ENCODE results near the gene SRBD1. TPM values are rescaled to one million over a fixed set of nuclear protein-coding genes. Genes with fewer than 3 reads are reported as not detected.
"Not testable (repeated sequence)": the region's sequence is repeated elsewhere in the genome, so short reads cannot be mapped to it uniquely, and the experiment has no call there.

The SRBD1 gene
- total RNA-seq, 2 donors from 2014 or later: 19.0 to 22.3 TPM

DNA sequence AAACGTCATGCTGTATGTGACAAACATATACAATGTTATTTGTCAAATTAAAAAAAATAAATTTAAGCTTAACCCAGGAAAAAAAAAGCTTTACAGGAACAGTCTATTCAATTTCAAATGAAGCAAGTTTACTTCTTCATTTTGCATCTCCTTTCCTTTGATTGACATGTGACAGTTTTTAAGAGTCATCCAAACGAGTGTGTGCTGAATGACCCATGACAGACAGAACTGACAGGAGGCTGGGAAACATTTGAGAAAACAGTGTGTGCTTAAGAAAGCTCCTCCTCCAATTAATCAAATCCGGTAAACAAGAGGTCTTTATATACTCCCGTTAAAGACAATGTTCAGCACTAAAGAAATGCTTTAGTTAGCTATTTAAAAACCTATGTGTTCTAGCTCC is 177.7 kb downstream of the SRBD1 start:
- peaks cover 8 to 11% of the 10 kb centered on the region in 2 donors for H3K4me1 ChIP-seq (ENCODE audit: control insufficient read depth in 1 of 2, low read depth in 2 of 2)
- H3K36me3 ChIP-seq: no peaks in the 10 kb centered on the region
- H3K27ac ChIP-seq: no peak overlapping the region
- TF ChIP-seq CTCF (IDR thresholded peaks at IDR 0.05): no peak
- no peak for ATAC-seq (ENCODE audit: insufficient number of reproducible peaks, low FRiP score, low read depth)
- no peaks in the 10 kb centered on the region for H3K9me3 ChIP-seq
- H3K4me3 ChIP-seq: no peak overlapping the region
- no peak for DNase-seq (ENCODE audit: low spot score)
- H3K27me3 ChIP-seq (replicated peaks; ENCODE audit: insufficient read depth): no peaks in the 10 kb centered on the region

GRCh38 chr2:45432406-45432805 is 178.7 kb downstream of the SRBD1 start:
- Histone ChIP-seq H3K27me3 (replicated peaks; ENCODE audit: insufficient read depth) (no peaks in the 10 kb centered on the region), H3K4me1 (ENCODE audit: control insufficient read depth in 1 of 2, low read depth in 2 of 2) (peaks cover 8 to 11% of the 10 kb centered on the region in 2 donors), H3K36me3 (no peaks in the 10 kb centered on the region), H3K9me3 (no peaks in the 10 kb centered on the region), H3K27ac (peak overlapping the region; percentile 30 to 58), H3K4me3 (peak overlapping the region; percentile 24)
- peak; percentile 84 for ATAC-seq (ENCODE audit: insufficient number of reproducible peaks, low FRiP score, low read depth)
- no peak for TF ChIP-seq CTCF (IDR thresholded peaks at IDR 0.05)
- no peak for DNase-seq (ENCODE audit: low spot score)

DNA sequence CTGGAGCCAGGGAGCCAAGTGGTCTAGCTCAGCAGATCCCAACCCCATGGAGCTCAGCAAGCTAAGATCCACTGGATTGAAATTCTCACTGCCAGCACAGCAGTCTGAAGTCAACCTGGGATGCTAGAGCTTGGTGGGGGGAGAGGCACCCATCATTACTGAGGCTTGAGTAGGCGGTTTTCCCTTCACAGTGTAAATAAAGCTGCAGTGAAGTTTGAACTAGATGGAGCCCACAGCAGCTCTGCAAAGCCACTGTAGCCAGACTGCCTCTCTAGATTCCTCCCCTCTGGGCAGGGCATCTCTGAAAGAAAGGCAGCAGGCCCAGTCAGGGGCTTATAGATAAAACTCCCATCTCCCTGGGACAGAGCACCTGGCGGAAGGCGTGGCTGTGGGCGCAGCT is 185.0 kb downstream of the SRBD1 start:
- H3K36me3 ChIP-seq; H3K27ac ChIP-seq; H3K27me3 ChIP-seq (replicated peaks; ENCODE audit: insufficient read depth); ATAC-seq (ENCODE audit: insufficient number of reproducible peaks, low FRiP score, low read depth); DNase-seq (ENCODE audit: low spot score); H3K4me3 ChIP-seq; H3K9me3 ChIP-seq; H3K4me1 ChIP-seq (ENCODE audit: control insufficient read depth in 1 of 2, low read depth in 2 of 2): not testable (repeated sequence)

DNA sequence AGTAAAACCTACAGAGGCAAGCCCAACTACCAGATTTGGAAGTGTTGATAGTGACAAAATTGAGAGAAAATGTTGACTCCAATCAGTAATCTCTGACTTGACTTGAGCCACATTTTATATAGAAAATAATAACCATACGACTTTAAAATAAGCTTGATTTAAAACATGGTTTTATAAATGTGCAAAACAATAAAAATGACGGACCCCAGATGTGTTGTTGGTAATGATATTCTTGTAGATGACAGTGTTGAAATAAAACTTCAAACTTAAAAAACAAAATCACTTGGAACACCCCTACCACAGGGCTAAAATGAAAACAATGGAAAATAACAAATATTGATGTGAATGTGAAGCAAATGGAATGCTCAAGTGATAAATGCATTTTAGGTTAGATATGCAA is 188.1 kb downstream of the SRBD1 start:
- no peak overlapping the region for H3K27ac ChIP-seq
- no peaks in the 10 kb centered on the region for H3K9me3 ChIP-seq
- no peaks in the 10 kb centered on the region for H3K36me3 ChIP-seq
- no peaks in the 10 kb centered on the region for H3K27me3 ChIP-seq (replicated peaks; ENCODE audit: insufficient read depth)
- H3K4me1 ChIP-seq (ENCODE audit: control insufficient read depth in 1 of 2, low read depth in 2 of 2): no peaks in the 10 kb centered on the region
- no peak for TF ChIP-seq CTCF (IDR thresholded peaks at IDR 0.05)
- no peak for DNase-seq (ENCODE audit: low spot score)
- ATAC-seq (ENCODE audit: insufficient number of reproducible peaks, low FRiP score, low read depth): no peak
- H3K4me3 ChIP-seq: no peak overlapping the region

- Histone ChIP-seq H3K27me3 (replicated peaks; ENCODE audit: insufficient read depth) (no peaks in the 10 kb centered on the region), H3K36me3 (no peaks in the 10 kb centered on the region), H3K4me3 (no peak overlapping the region), H3K9me3 (no peaks in the 10 kb centered on the region), H3K27ac (no peak overlapping the region), H3K4me1 (ENCODE audit: control insufficient read depth in 1 of 2, low read depth in 2 of 2) (peaks cover 2% of the 10 kb centered on the region in 2 donors)
- ATAC-seq (ENCODE audit: insufficient number of reproducible peaks, low FRiP score, low read depth) (no peak), DNase-seq (ENCODE audit: low spot score) (no peak)
- no peak for TF ChIP-seq CTCF (IDR thresholded peaks at IDR 0.05)
These were observed 192.5 kb downstream of the SRBD1 start for GRCh38 chr2:45418532-45418931.

- H3K4me1 ChIP-seq (ENCODE audit: control insufficient read depth in 1 of 2, low read depth in 2 of 2): peaks cover 9 to 12% of the 10 kb centered on the region in 2 donors
These were observed 195.4 kb downstream of the SRBD1 start for GRCh38 chr2:45415534-45416123.

More at GRCh38 chr2:45415534-45416123, 195.4 kb downstream of the SRBD1 start:
- Histone ChIP-seq H3K4me3 (no peak overlapping the region), H3K27ac (no peak overlapping the region), H3K27me3 (replicated peaks; ENCODE audit: insufficient read depth) (no peaks in the 10 kb centered on the region), H3K9me3 (no peaks in the 10 kb centered on the region), H3K36me3 (no peaks in the 10 kb centered on the region)
- DNase-seq (ENCODE audit: low spot score) (no peak), ATAC-seq (ENCODE audit: insufficient number of reproducible peaks, low FRiP score, low read depth) (no peak)
- TF ChIP-seq CTCF (IDR thresholded peaks at IDR 0.05): no peak

Data from thoracic aorta (tissue), 2 donors.